Caki2 (cell line): ENCODE measurements around the gene TJAP1. TPM values are rescaled to one million over a fixed set of nuclear protein-coding genes. Genes with fewer than 3 reads are reported as not detected.
"Not testable (repeated sequence)": the region's sequence is repeated elsewhere in the genome, so short reads cannot be mapped to it uniquely, and the experiment has no call there.

Experiments used
- DNase-seq: peaks from one replicate; pipeline ENCODE4 v3.0.0-alpha.2; 2015; ENCODE audit warnings: low read depth
- in situ Hi-C: cut with HindIII; loops from 2 replicates; pipeline ENCODE4 v1.10.0; 2016; ENCODE audit warnings: low sequenced_read_pairs, low pct_unique_long_range_greater_than_20kb, mixed read lengths
- total RNA-seq: library from RNA; depleted of rRNA; stranded (reverse); fragments of >200 nt; shearing (Covaris generic); gene quantifications from 2 replicates; pipeline ENCODE4 v1.2.3, GENCODE V29; 2014; ENCODE audit warnings: low replicate concordance

TJAP1 gene
- total RNA-seq, 1 experiment from 2014 or later: 20.2 TPM

GRCh38 chr6:43510827-43511163 lies 33.4 kb downstream of the TJAP1 start:
- DNase-seq: no peak
- in situ Hi-C loops: no loop called here

GRCh38 chr6:43511824-43512415 lies 34.5 kb downstream of the TJAP1 start:
- in situ Hi-C loops: no loop called here
- DNase-seq: no peak

- in situ Hi-C loops: no loop called here
- DNase-seq: no peak
Measured at GRCh38 chr6:43515808-43516207, 38.4 kb downstream of the TJAP1 start.

- DNase-seq: no peak
- in situ Hi-C loops: no loop called here
Measured at GRCh38 chr6:43516367-43516696, 39.0 kb downstream of the TJAP1 start.

- peak; percentile 95 for DNase-seq
- in situ Hi-C loops: no loop called here
Measured at GRCh38 chr6:43516697-43517504, 39.5 kb downstream of the TJAP1 start, which contains the start of the genes POLR1C and YIPF3. POLR1C (plus strand) TSS chr6:43517089; CDS start chr6:43517110, 21 bp downstream. YIPF3 (minus strand) TSS chr6:43516926; CDS start chr6:43516807, 119 bp downstream.

GRCh38 chr6:43517505-43518357 lies 40.4 kb downstream of the TJAP1 start:
- DNase-seq: no peak
- in situ Hi-C loops: no loop called here

GRCh38 chr6:43520097-43520496 lies 42.7 kb downstream of the TJAP1 start:
- in situ Hi-C loops: no loop called here

GRCh38 chr6:43521836-43522235 lies 44.5 kb downstream of the TJAP1 start:
- no peak for DNase-seq
- in situ Hi-C loops: no loop called here

More at GRCh38 chr6:43520097-43520496, 42.7 kb downstream of the TJAP1 start:
- DNase-seq: no peak

- in situ Hi-C loops: no loop called here
Measured at GRCh38 chr6:43522547-43523261, 45.3 kb downstream of the TJAP1 start.

GRCh38 chr6:43523284-43523683 lies 45.9 kb downstream of the TJAP1 start:
- DNase-seq: no peak
- in situ Hi-C loops: no loop called here

More at GRCh38 chr6:43522547-43523261, 45.3 kb downstream of the TJAP1 start:
- DNase-seq: no peak

- DNase-seq: no peak
- in situ Hi-C loops: no loop called here
Measured at GRCh38 chr6:43524483-43524961, 47.2 kb downstream of the TJAP1 start.

GRCh38 chr6:43532201-43532600 lies 54.8 kb downstream of the TJAP1 start:
- in situ Hi-C loops: no loop called here
- no peak for DNase-seq

GRCh38 chr6:43538986-43539385 lies 61.6 kb downstream of the TJAP1 start:
- in situ Hi-C loops, DNase-seq: not testable (repeated sequence)

GRCh38 chr6:43539409-43539808 lies 62.0 kb downstream of the TJAP1 start:
- in situ Hi-C loops, DNase-seq: not testable (repeated sequence)

GRCh38 chr6:43540507-43540906 lies 63.1 kb downstream of the TJAP1 start:
- in situ Hi-C loops: no loop called here
- no peak for DNase-seq

GRCh38 chr6:43541774-43542471 lies 64.6 kb downstream of the TJAP1 start:
- in situ Hi-C loops: no loop called here
- DNase-seq: no peak

GRCh38 chr6:43544461-43544860 lies 67.1 kb downstream of the TJAP1 start:
- in situ Hi-C loops: no loop called here
- DNase-seq: no peak

GRCh38 chr6:43547222-43547621 lies 69.9 kb downstream of the TJAP1 start:
- DNase-seq: no peak
- in situ Hi-C loops: no loop called here
